SW 1271 (cell line): Measurements from ENCODE around the gene GATM.

ENCODE experiments used
- DNase-seq, 2 experiments: peaks; one replicate each; lab custom pipeline; 2025; lab: John Stamatoyannopoulos, UW

The GATM gene, protein sequence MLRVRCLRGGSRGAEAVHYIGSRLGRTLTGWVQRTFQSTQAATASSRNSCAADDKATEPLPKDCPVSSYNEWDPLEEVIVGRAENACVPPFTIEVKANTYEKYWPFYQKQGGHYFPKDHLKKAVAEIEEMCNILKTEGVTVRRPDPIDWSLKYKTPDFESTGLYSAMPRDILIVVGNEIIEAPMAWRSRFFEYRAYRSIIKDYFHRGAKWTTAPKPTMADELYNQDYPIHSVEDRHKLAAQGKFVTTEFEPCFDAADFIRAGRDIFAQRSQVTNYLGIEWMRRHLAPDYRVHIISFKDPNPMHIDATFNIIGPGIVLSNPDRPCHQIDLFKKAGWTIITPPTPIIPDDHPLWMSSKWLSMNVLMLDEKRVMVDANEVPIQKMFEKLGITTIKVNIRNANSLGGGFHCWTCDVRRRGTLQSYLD

DNA sequence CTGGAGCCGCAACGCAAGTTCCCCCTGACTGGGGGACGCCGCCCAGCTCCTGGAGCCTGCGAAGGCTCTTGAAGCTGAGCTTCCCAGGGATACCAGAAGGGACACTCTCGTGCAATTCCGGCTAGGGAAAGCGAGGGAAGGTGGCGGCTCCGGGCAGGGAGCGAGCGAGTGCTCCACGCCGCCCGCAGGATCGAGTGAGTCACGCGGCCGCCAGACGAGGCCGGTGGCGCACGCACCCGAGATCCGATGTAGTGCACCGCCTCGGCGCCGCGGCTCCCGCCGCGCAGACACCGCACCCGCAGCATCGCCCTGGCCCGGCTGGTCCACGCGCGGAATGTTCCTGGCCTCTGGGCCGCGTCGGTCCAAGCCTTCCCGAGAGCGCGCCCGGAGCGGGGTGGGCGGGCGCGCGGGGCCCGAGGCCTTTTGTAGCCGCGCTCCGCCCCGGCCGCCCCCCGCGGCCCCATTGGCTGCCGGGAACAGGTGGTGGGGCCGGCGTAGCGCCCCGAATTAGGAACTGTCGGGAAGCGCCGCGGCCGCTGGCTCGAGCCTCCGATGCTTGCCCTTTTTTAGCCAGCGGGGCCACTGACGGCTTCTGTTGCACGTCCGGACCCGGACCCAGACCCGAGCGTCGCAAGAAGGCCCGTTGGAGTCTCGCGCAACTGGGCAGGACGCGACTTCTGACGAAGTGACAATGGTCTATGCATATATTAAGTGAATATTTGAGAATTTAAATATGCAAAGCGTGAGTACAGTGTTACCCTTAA is at the start of gene GATM:
TSS of gene GATM (minus strand) at position 396 of the 764 bp plus-strand sequence. CDS start at position 305, 91 bp downstream.
- DNase-seq, result peak; percentile 47 to 71

DNA sequence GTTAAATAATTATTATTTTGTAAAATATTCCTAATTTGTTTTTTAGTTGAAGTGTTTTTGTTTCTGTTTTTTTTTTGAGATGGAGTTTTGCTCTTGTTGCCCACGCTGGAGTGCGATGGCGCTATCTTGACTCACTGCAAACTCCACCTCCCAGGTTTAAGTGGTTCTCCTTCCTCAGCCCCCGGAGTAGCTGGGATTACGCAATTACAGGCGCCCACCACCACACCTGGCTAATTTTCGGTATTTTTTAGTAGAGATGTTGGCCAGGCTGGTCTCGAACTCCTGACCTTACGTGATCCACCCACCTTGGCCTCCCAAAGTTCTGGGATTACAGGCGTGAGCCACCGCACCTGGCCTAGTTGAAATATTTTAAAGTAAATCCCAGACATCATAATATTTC is 48.7 kb upstream of the GATM start:
- DNase-seq, result no peak

DNA sequence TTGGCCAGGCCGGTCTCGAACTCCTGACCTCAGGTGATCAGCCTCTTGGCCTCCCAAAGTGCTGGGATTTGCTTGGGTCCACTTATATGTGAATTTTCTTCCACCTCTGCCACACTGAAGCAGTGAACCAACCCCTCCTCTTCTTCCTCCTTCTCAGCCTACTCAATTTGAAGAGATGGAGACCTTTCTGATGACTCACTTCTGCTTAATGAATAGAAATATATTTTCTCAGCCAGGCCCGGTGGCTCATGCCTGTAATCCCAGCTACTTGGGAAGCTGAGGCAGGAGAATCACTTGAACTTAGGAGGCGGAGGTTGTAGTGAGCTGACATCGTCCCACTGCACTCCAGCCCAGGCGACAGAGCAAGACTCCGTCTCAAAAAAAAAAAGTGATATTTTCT is 46.8 kb upstream of the GATM start:
- DNase-seq, result no peak

DNA sequence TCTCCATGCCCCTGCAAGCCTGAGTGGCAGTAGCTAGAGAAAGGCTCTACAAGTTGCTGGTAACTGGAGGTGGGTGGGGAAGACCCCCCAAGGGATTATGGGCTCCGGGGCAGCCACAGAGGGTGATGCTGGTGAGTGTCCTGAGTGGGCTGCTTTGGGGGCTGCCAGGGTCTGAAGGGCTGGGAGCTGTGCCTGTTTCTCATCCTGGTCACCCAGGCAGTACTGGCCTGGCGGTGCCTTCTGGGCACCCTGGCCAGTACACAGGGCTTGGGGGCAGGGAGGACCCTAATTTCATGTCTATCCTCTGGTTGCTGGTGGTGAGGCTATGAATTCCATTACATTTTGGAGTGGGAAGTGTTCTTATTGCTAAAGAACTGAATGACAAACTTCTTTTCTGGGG is 46.1 kb upstream of the GATM start:
- DNase-seq, result no peak

DNA sequence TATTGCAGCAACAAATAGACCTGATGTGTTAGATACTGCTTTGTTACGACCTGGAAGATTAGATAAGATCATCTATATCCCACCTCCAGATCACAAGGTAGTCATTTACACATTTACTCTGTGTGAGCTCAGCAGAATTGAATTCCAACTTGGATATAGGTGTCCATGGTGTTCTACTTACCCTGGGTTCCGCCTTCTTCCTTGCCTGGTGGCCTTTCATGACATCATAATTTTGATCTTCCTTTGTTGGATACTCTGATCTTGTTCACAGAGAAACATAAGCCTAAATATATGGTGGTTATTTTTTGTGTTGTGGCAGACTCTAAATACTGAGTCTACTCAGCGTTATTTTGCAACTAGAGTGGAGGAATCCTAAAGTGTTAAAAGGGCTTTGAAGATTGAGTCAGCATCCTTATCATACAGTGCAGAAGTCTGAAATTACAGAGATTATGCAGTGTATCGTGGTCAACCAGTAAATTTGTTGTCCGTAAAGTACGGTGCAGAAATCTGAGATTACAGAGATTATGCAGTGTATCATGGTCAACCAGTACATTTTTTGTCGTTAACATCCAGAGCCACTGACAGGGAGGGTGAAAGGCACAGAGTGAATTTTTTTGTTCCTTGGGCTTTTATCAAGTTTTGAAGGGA is 39.1 kb upstream of the GATM start:
- DNase-seq, result no peak

DNA sequence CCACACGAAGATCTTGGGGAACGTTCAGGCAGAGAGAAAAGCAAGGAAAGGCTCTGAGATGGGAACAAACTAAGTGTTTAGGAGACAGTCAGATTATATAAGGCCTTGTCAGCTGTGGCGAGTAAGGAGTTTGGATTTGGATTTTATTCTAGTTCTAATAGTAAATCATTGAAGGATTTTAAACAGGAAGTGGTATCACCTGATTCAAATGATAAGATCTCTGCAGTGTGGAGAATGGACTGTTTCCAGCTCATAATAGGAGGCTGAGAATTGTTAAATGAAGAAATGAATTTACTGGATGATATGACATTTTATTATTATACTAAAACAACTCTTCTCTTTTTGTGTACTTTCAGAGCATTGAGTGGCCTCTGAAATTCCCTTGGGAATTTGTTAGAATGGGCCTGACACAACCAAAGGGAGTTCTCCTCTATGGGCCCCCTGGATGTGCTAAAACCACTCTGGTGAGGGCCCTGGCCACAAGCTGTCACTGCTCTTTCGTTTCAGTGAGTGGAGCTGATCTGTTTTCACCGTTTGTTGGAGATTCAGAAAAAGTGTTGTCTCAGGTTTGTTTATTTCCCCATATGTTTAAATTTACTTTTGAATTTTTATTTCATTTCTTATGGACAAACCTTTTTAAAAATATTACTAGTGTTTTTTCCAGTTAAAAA is 36.0 kb upstream of the GATM start:
- DNase-seq, result no peak

DNA sequence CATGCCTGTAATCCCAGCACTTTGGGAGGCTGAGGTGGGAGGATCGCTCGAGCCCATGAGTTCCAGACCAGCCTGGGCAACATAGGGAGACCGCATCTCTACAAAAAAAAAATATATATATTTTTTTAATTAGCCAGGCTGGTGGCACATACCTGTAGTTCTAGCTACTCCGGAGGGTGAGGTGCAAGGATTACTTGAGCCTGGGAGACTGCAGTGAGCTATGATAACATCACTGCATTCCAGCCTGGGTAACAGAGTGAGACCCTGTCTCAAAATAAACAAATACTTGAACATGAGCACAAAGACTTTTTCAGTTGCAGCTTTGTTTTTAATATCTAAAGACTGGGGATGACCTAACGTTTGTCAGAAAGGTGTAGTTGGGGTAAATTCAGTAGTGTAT is 31.3 kb upstream of the GATM start:
- DNase-seq, result no peak

DNA sequence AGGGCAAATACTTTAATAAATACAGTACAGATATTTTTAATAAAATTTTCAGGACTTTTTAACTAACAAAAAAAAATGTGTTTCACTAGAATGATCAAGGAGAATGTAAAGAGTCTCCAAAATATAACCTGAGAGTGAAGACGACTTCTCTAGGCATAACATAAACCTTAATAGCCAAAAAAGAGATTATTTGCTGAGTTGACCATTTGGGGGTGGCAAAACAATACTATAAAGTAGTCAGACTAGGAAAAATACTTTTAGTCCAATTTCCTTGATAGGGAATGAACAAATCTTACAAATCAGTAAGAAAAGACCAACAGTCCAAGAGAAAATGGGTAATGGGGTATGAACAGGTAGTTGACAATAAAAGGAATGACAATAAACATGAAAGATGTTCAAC is 29.4 kb upstream of the GATM start:
- no peak for DNase-seq

DNA sequence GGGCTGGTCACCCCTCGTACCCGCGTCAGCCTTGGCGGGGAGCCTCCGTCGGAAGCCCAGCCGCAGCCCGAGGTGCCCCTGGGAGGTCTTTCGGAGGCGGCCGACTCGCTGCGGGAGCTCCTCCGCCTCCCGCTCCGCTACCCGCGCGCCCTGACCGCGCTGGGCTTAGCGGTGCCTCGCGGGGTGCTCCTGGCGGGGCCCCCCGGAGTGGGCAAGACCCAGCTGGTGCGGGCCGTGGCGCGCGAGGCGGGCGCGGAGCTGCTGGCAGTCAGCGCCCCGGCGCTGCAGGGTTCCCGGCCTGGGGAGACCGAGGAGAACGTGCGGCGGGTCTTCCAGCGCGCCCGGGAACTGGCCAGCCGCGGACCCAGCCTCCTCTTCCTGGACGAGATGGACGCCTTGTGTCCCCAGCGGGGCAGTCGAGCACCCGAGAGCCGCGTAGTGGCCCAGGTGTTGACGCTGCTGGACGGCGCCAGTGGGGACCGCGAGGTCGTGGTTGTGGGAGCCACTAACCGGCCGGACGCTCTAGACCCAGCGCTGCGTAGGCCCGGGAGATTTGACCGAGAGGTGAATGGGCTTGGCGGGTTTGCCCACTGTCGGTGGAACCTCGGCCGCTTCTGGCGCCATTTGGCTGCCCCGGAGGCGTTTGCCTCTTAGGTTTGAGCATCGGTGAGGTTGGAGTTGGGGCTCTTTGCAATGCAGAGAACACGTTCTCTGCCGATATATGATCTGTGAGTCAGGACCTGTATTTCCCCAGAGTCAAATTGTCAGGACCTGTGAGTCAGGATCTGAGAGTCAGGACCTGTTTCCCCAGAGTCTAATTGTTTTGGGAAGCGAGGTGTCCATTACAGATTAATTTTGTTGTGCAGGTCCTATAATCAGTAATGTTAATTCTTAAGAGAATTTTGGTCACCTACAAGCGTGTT is 24.9 kb upstream of the GATM start:
- DNase-seq, result peak in 1 of 2 experiments; percentile 45

DNA sequence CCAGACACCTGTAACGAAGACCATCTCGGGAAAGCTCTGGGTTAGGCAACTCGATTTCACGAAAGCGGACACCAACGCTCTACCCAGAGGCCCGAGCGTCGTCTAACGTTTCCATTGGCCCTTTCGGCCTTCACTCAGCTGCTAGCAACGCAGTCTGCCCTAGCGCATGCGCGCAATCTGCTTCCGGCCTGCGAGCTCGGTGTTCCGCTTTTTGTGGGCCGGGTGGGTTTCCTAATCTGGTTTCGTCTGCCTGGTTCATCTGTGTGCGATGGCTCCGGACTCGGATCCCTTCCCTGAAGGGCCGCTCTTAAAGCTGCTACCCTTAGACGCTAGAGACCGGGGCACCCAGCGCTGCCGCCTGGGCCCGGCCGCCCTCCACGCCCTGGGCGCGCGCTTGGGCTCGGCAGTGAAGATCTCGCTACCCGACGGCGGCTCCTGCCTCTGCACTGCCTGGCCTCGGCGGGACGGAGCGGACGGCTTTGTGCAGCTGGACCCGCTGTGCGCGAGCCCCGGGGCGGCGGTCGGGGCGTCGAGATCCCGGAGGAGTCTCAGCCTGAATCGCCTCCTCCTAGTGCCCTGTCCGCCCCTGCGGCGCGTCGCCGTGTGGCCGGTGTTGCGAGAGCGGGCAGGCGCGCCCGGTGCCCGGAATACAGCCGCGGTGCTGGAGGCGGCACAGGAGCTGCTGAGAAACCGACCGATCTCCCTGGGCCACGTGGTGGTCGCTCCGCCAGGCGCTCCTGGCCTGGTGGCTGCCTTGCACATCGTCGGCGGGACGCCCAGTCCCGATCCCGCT is 24.0 kb upstream of the GATM start:
- DNase-seq, result peak; percentile 78 to 96

DNA sequence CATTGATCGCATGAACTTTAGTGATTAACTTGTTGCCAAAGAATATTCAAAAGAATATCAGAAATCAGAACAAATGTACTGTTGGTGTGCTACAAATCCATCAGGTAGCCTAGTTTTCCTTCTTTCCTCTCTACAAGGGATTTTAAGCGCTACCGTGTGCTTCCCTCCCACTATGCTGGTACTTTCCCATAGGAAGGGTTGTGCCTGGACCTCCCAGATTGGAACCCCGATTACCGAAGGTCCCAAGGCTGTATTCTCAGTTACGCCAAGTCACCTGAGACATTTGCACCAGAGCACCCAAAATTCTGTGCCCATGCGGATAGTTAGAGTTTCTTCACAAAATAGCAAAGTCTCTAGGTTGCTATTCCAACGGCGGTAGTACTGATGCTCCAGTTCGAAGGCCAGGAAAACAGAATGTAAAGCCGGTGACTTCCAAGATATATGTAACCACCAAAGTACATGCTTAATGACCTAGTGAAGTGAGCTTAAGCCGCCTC is 23.4 kb upstream of the GATM start:
- DNase-seq, result no peak

DNA sequence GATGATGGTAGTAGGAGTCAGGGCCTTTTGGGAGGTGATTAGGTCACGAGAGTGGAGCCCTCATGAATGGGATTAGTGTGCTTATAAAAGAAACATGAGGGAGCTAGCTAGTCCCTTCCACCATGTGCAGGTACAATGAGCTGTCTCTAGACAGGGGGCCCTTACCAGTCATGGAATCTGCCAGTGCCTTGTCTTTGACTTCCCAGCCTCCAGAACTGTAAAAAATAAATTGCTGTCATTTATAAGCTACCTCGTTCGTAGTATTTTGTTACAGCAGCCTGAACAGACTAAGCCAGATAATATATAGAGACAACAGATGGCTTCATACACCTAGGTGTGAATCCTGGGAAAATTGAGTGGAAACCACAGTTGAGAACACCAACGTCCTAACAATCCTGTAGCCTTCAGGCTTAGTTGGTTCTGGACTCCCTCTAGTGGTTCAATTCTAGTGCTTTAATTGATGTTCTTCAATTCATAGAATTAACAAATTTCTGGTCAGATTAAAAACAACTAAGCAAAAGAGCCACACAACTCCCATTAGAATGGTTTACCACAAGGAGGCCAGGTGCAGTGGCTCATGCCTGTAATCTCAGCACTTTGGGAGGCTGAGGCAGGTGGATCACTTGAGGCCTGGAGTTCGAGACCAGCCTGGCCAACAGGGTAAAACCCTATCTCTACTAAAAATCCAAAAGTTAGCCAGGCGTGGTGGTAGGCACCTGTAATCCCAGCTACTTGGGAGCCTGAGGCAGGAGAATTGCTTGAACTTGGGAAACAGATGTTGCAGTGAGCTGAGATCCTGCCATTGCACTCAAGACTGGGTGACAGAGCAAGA is 21.3 kb upstream of the GATM start:
- DNase-seq, result peak; percentile 18 to 66

DNA sequence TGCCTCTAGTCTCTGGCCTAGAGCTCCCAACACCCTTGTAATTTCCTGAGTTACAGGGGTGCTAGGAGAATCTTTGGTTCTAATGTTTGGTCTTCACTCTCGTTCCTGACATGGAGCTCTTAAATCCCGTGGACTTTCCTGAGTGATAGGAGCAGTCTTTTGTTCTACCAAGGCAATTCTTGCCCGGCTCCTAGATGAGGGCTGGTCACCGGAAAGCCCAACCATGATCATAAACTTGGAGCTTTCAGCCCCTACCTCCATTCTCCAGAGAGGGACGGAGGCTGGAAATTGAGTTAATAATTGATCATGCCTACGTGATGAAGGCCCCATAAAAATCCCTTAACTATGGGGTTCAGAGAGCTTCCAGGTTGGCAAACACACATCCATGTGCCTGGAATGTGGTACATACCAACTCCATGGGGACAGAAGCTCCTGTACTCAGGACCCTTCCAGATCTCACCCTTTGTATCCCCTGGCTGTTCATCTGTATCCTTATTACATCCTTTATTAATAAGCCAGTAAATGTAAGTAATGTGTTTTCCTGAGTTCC is 18.8 kb upstream of the GATM start:
- no peak for DNase-seq

DNA sequence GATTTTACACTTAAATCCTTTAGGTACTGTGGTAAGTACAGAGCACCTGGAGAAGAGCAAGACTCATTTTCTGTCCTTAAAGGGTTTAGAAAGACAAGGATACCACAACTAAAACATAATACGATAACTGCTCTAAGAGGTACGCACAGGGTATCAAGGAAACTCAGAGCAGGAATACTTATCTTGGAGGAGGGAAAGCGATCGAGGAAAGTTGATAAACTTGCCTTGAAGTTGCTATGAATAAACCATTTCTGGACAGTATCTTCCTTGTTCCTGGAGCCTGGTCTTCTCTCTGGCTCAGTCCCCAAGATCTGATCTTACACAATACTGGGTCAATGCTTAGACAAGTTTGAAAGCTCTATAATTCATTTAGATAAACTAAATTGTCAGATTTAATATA is 17.6 kb upstream of the GATM start:
- DNase-seq, result no peak

DNA sequence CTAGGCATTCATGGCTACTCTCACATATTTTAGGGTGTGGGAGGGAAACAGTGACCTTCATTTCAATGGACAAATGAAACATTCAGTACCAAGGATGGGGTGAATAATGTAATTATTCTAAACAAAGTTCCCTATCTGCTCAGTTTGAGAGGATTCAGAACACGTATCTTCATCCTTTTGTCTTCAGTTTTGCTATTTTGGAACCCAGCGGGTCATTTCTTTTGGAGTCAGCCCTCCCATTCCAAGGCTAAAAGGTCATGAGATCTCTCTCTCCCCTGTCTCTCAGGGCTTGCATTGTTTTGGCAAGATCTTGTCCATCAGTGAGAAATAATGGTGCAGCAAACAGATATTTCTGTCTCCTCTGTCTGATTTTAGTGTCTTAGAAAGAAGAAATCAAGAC is 16.3 kb upstream of the GATM start:
- no peak for DNase-seq

DNA sequence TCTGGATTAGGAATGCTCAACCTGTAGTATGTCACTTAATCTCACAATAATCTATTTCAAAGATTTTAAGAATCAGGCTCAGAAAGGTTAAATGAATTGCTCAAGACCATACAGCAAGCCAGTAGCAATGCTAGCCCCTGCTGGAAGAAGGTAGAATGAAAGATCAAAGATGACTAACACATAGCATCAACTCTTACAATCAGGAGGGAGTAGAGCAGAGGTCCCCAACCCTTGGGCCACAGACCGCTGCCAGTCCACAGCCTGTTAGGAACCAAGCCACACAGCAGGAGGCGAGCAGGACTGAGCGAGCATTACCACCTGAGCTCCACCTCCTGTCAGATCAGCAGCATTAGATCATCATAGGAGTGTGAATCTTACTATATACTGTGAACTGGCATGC is 15.5 kb upstream of the GATM start:
- no peak for DNase-seq

DNA sequence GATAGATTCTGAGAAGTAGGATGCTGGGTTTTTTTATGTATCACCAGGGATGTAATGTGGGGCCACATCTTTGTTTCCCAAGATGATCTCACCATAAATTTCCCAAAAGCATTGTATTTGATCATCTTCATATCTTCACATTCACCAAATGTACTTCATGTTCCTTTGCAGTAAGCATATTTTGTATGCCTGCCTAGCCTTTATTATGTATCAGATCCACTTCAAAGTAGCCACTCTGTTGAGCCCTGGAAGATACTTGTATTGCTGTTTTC is 14.2 kb upstream of the GATM start:
- DNase-seq, result no peak

DNA sequence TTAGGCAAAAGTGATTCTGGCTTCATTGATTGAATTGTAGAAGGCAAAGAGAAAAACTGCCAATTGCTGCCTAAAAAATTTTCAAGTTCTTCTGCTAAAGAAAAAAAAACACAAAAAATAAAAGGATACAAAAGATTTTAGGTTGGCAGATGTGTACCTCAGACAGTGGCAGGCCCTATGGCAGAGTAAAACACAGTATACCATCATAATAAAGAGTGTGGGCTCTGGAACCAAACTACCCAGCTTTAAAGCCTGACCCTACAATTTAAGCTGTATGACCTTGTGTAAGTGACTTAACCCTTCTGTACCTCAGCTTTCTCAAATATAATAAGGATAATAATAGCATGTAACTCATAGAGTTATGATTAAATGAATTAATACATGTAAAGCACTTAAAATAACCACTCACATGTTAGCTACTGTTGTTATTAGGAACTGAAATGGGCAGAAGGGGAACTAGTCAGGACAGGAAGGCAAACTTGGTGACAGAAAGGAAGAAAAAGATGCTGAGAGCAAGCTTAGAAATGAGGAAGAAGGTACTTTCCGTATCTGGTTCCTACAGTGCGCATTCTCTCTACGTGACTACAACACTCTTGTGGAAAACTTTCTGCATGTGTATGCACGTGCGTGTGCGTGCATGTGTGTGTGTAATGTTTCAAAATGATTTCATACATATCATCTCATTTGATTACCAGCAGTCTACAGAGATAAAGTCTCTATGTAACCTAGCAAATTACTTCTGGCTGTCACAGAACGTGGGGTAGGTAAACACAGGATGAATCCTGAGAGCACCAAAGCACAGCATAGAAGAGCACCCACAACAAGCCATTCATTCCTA is 13.6 kb upstream of the GATM start:
- DNase-seq, result no peak
